ENCODE data around the gene YARS1. TPM values are rescaled to one million over a fixed set of nuclear protein-coding genes. Genes with fewer than 3 reads are reported as not detected.

The YARS1 gene
- total RNA-seq, 1 experiment from 2014 or later, result 194 TPM

DNA sequence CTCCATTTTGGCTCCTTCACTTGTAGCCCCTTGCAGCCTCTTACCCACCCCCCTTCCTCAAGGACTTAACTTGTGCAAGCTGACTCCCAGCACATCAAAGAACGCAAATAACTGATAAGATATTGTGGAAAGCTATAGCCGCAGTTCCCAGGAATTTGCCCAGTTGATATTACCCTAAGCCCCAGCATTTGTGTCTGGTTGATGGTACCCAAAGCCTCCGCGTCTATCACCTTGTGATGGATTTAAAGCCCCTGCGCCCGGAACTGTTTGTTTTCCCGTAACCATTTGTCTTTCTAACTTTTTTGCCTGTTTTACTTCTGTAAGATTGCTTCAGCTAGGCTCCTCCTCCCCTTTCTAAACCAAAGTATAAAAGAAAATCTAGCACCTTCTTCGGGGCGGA is 5.9 kb downstream of the YARS1 start:
- Histone ChIP-seq H3K56ac (ENCODE audit: insufficient read length, low read depth, low read length) (no peak overlapping the region), H3K14ac (ENCODE audit: insufficient read depth, low read length) (no peak overlapping the region), H3T11ph (ENCODE audit: low read length) (no peak overlapping the region), H2BK5ac (ENCODE audit: insufficient read length, low read length) (no peak overlapping the region), H3K4me2 (ENCODE audit: insufficient read depth, insufficient read length, low read length) (no peak overlapping the region), H2BK15ac (ENCODE audit: low read depth, low read length) (no peak overlapping the region), H3K79me2 (ENCODE audit: insufficient read depth, low read length) (peaks cover 36% of the 10 kb centered on the region; the same call in 1 of the 2 replicates), H3K4ac (ENCODE audit: low read depth, low read length) (no peak overlapping the region), H2BK120ac (ENCODE audit: low read depth, low read length, poor library complexity, severe bottlenecking) (no peak overlapping the region), H4K8ac (replicated peaks; ENCODE audit: insufficient read length, low read depth, low read length) (no peak overlapping the region), H3K27ac (ENCODE audit: insufficient read length, low read depth, low read length) (no peak overlapping the region), H3K79me1 (ENCODE audit: insufficient read depth, low read depth, low read length, poor library complexity, severe bottlenecking) (peaks cover 11% of the 10 kb centered on the region), H4K91ac (ENCODE audit: insufficient read length, low read depth, low read length) (no peak overlapping the region), H3K18ac (ENCODE audit: insufficient read length, low read depth, low read length) (no peak overlapping the region), H2AK5ac (ENCODE audit: insufficient read length, low read length) (no peak overlapping the region), H3K23ac (ENCODE audit: insufficient read length, low read depth, low read length) (no peak overlapping the region), H3K4me1 (ENCODE audit: insufficient read depth, low read length) (no peaks in the 10 kb centered on the region; the same call in 1 of the 2 replicates), H2AFZ (ENCODE audit: low read length) (no peak overlapping the region), H3K9ac (ENCODE audit: extremely low read depth, insufficient read length, low read length) (no peak overlapping the region), H2BK20ac (ENCODE audit: low read depth, low read length, poor library complexity, severe bottlenecking) (no peak overlapping the region), H3K9me3 (ENCODE audit: control insufficient read depth, low read depth, low read length) (no peaks in the 10 kb centered on the region), H4K5ac (ENCODE audit: insufficient read length, low read depth, low read length) (no peak overlapping the region), H3K27me3 (ENCODE audit: insufficient read depth, low read length) (no peaks in the 10 kb centered on the region), H2BK12ac (ENCODE audit: insufficient read length, low read depth, low read length) (no peak overlapping the region), H4K20me1 (ENCODE audit: control insufficient read depth, insufficient read depth, insufficient read length) (no peaks in the 10 kb centered on the region), H3K23me2 (ENCODE audit: insufficient read length, low read depth, low read length, poor library complexity, severe bottlenecking) (peaks cover 3% of the 10 kb centered on the region)
- H3K27me3 Mint-ChIP-seq (ENCODE audit: low read depth), result no peaks in the 10 kb centered on the region
- peak overlapping the region in 2 of 3 experiments; percentile 65 to 85; a peak in 4 of 7 replicates for H3K27ac Mint-ChIP-seq
- H3K36me3 Mint-ChIP-seq (ENCODE audit: insufficient read depth in 1 of 3, low read depth in 3 of 3), result peaks cover 71 to 83% (median 71%) of the 10 kb centered on the region in 3 experiments
- TF ChIP-seq, protein P1, sequence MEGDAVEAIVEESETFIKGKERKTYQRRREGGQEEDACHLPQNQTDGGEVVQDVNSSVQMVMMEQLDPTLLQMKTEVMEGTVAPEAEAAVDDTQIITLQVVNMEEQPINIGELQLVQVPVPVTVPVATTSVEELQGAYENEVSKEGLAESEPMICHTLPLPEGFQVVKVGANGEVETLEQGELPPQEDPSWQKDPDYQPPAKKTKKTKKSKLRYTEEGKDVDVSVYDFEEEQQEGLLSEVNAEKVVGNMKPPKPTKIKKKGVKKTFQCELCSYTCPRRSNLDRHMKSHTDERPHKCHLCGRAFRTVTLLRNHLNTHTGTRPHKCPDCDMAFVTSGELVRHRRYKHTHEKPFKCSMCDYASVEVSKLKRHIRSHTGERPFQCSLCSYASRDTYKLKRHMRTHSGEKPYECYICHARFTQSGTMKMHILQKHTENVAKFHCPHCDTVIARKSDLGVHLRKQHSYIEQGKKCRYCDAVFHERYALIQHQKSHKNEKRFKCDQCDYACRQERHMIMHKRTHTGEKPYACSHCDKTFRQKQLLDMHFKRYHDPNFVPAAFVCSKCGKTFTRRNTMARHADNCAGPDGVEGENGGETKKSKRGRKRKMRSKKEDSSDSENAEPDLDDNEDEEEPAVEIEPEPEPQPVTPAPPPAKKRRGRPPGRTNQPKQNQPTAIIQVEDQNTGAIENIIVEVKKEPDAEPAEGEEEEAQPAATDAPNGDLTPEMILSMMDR (conservative IDR thresholded peaks at IDR 0.05), result no peak
- WGBS (ENCODE audit: extremely low coverage, insufficient read length, low lambda C conversion rate), result no CpG with 5 or more reads among the region's 9 CpGs
- H3K9me3 Mint-ChIP-seq, result no peaks in the 10 kb centered on the region
- peaks cover 37 to 48% of the 10 kb centered on the region in 2 experiments for H3K4me1 Mint-ChIP-seq
- no peak overlapping the region for H3K4me3 Mint-ChIP-seq
- no peak for DNase-seq
